GM18508 (cell line): ENCODE results near the gene DYNC1H1.
A peak's percentile ranks its signal among the peaks of the same experiment; 100 is the strongest.

Experiments
- ATAC-seq: cut with Tn5 transposase; IDR thresholded peaks from one replicate; pipeline ENCODE4 v1.9.1; 2021; ENCODE audit warnings: moderate number of reproducible peaks; ENCODE audit not compliant: insufficient read depth, unreplicated experiment

Gene DYNC1H1

DNA sequence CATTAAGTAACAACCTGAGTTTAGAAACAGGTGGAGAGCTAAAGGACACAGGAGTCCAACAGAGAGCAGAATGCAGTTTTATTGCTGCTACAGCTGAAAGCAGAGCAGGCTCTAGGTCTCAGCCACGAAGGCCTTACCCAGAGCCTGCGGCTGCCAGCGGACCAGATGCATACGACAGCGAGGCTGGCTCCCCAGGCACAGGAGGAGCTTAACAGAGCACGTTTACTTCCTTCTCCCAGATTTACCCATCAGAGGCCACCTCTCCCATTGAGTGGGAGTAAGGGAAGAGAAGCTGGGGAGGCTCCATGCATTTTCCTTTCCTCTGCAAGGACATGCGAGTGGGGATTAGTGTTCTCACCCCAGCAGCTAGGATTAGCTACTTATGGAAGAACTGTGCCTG lies 22.6 kb downstream of the DYNC1H1 start:
- no peak for ATAC-seq

DNA sequence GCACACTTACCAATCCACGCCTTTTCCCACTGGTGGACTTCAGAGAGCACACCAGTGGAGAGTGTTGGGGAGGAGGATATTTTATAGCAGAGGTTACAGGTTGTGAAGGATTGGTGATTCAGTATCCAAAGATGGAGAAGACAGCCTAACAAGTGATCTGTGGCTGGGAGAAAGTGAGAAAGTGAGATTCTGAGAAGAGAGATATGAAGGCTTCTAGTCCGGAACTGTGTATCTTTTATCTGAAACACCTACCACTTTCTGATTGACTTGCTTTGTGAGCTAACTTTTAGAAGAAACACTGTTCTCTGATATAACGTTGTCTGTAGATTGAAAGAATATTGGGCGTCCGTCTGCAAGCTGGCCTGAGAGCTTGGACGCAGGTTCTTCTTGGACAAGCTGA lies 24.0 kb downstream of the DYNC1H1 start:
- ATAC-seq: no peak

DNA sequence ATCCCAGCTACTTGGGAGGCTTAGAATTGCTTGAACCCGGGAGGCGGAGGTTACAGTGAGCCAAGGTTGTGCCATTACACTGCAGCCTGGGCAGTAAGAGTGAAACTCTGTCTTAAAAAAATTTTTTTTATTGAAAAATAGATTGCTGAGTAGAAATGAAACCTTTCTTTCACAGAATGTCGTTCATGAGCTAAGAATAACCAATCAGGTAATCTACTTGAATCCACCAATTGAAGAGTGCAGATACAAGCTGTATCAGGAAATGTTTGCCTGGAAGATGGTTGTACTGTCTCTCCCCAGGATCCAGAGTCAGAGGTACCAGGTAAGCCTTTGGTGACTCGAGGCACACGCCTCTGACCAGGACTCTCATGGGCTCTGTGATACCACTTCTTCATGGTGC lies 27.0 kb downstream of the DYNC1H1 start:
- ATAC-seq: no peak

DNA sequence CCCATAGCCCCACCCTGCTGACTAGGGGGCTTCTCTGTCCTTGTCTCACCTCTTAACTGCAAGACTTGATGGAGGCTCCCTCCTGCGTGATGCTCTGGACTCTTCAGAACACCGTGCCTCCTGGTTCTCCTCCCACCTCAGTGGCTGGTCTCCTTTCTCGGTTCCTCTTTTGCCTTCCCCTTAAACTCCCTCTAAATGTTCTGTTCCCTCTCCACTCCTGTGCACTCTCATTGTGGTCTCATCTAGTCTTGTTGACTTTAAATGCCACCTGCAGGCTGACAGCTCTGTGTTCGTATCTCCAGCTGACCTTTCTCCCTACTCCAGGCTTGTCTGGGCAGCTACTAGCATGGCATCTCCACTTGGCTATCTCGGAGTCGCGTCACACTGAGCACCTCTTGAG lies 28.3 kb downstream of the DYNC1H1 start:
- peak; percentile 60 for ATAC-seq

DNA sequence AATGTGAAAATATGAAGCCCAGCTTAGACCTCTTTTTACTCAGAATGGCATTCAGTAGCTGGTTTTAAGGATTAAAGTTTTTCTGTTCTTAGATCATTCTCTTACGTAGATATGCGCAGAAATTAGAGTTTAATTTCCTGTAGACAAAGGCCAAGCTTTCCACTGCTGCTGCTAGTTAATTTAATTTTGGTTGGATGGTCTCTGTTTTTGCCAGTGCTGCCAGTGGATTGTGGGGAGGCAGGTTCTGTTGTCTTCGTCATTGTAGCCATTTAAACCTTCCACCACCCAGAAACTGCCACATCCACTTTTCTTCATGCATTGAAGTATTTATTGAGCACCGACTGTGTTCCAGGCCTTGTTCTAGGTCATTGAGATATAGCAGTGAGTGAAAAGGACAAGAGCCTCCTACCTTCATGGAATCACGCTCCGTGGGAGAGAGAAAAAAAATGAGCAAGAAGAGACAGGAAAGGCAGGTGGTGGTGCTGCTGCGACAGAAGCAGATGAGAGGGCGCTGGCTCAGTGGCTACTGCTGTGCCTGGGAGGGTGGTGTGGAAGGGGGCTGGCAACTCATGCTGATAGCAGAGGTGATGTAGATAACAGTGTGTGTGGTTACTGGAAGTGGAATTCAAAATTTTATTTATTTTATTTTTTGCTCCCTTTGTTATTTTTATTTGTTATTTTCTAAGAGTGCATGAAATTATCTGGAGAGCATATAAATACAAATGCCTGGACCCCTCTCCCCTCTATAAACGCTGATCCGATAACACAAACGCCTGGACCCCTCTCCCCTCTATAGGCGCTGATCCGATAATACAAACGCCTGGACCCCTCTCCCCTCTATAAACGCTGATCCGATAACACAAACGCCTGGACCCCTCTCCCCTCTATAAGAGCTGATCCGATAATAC lies 33.3 kb downstream of the DYNC1H1 start:
- no peak for ATAC-seq

DNA sequence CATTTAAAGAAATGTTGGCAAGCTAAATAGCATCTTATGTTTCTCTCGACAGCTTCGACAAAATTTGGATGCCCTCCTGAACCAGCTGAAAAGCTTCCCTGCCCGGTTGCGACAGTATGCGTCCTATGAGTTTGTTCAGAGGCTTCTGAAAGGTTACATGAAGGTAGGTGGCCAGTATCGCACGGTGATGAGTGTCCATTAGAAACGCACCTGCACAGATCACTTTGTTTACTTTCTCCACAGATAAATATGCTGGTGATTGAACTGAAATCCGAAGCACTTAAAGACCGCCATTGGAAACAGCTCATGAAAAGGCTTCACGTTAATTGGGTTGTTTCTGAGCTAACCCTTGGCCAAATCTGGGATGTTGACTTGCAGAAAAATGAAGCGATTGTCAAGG lies 36.5 kb downstream of the DYNC1H1 start:
- ATAC-seq: no peak

DNA sequence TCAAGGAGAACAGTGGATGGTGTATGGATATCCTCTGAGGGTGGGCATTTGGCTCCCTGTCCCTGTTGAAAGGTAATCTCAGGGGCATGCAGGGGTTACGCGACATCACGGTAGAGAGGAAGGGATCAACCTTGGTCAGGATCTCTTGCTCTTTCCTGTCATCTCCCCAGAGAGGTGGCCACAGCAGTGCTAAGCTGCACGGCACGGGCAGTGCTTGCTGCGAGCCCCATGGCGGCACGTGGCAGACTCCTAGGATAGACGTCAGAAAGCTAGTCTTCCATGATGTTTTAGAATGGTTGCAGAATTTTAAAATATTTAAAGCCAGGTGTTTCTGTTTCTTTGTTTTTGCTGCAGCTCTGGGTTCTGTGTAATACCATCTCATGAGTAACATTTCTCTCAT lies 41.0 kb downstream of the DYNC1H1 start:
- no peak for ATAC-seq

DNA sequence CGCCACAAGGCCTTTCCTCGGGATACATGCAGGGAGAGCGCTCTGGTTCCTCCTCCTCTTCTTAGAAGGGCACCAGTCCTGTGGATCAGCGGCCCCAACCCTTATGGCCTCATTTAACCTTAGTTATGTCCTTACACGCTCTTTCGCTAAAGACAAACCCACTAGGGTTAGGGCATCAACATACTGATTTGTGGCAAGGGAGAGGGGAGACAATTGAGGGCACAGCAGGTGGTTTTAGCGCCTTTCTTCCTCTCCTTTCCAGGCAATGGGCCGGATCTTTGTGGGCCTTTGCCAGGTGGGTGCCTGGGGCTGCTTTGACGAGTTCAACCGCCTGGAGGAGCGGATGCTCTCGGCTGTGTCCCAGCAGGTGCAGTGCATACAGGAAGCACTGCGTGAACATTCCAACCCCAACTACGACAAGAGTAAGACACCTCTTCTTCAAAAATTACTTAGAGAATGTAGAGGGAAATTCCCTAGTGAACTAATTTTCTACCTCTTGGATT lies 43.6 kb downstream of the DYNC1H1 start:
- no peak for ATAC-seq

DNA sequence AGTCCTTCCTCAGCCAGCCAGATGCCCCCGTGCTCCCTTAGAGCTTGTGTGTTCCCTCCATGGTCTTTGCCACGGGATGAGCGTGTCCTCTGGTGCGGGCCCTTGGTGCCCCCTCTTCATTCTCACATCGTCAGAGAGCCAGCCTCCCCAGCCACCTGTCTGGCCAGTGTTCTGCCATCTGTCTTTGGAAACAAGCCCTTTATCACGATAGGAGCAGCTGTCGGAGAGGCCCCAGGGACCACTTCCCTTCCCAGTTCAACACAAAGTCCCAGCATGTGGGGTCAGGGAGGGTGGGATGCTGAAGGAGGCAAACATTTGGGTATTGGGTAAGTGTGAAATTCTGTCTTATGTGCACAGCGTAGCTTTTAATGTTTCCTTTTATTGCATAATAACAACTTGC lies 44.5 kb downstream of the DYNC1H1 start:
- ATAC-seq: no peak

DNA sequence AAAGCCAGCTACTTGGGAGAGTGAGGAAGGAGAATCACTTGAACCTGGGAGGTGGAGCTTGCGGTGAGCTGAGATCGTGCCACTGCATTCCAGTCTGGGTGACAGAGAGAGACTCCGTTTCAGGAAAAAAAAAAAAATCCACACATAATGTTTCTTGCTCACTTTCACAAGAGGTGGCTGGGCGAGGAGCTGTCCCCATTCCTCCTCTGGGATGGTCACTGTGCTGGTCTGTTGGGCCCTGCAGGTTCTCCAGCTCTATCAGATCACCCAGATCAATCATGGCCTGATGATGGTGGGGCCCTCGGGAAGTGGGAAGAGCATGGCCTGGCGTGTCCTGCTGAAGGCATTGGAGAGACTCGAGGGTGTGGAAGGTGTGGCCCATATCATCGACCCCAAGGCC lies 47.3 kb downstream of the DYNC1H1 start:
- no peak for ATAC-seq

DNA sequence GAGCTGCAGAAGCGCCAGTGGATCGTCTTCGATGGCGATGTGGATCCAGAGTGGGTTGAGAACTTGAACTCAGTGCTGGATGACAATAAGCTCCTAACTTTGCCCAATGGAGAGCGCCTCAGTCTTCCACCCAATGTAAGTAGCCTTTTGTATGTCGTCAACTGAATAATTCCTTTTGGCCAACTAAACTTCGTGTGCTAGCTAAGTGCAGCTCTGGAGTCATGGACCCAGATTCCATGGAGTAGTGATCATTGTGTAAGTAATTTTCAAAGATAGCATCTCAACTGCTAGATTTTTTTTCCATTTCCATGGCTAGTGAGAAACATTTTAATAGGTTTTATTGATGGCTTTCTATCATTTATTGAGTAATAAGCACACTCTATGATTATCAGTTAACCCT lies 48.0 kb downstream of the DYNC1H1 start:
- no peak for ATAC-seq

DNA sequence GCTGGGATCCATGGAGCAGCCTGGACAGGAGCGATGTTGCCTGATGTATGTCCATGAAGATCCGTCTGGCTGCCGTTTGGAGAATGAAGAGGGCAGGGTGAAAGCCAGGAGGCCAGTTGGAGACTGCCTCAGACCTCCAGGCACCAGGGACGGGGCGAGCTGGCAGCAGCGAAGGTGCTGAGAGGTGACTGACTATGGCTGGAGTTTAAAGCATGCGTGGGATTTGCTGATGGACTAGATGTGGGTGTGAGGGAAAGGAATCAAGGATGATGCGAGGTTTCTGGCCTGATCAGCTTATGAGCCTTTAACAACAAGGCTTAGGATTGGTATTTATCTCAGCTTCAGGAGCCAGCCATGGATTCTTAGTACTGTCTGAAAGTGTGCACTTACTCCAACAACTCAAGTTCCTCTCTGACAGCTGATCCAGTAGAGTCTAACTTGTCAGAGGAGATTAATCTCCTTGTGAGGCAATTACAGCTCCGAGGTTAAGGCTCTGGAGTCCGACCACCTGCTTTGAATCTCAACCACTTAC lies 49.4 kb downstream of the DYNC1H1 start:
- ATAC-seq: no peak

DNA sequence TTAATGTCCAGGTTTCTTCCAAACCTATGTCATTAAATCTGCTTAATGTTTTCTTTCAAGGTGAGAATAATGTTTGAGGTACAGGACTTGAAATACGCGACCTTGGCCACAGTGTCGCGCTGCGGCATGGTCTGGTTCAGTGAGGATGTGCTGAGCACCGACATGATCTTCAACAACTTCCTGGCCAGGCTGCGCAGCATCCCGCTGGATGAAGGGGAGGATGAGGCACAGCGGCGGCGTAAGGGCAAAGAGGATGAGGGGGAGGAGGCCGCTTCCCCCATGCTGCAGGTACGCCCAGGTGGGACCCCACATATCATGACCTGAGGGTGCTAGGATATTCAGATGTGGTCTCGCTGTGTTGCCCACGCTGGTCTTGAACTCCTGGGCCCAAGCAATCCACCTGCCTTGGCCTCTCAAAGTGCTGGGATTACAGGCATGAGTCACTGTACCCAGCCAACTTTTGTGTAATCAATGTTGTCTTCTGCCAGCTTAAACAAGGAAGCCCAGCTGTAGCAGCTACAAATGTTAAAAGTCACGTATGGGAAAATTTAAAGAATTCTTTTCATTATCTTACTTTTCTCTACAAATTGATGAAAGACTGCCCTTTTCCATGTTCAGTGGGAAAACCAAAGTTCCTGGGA lies 50.8 kb downstream of the DYNC1H1 start:
- ATAC-seq: no peak

DNA sequence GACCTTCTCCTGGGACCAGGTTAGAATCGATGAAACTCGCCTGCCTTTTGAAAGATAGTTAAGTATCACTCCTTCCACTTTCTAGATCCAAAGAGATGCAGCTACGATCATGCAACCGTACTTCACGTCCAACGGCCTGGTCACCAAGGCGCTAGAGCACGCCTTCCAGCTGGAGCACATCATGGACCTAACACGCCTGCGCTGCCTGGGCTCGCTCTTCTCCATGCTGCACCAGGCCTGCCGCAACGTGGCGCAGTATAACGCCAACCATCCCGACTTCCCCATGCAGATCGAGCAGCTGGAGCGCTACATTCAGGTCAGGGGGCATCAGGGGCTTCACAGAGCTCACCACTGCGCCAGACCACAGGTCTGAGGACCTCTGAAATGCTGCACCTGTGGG lies 51.4 kb downstream of the DYNC1H1 start:
- ATAC-seq: no peak

DNA sequence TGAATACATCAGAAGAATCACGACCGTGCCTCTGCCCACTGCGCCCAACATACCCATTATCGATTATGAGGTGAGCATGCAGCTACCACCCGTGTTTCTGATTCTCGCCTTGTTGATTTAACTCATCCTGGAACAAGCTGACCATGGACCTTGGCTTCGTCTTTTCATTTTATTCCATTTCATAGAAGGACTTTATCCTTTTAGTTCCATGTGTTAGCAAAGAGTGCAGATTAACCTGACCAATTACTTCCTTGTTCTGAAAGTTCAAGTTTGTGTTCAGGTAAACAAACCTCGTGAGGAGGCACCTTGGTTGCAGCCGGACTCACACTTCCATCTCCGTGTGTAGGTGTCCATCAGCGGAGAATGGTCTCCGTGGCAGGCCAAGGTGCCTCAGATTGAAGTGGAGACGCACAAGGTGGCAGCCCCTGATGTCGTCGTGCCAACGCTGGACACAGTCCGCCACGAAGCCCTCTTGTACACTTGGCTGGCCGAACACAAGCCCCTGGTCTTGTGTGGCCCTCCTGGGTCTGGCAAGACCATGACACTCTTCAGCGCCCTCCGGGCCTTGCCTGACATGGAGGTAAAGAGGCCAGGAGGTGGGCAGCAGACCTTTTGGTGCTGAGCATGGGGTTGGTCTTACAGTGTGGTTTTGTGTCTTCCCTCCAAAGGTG lies 52.2 kb downstream of the DYNC1H1 start:
- ATAC-seq: no peak

DNA sequence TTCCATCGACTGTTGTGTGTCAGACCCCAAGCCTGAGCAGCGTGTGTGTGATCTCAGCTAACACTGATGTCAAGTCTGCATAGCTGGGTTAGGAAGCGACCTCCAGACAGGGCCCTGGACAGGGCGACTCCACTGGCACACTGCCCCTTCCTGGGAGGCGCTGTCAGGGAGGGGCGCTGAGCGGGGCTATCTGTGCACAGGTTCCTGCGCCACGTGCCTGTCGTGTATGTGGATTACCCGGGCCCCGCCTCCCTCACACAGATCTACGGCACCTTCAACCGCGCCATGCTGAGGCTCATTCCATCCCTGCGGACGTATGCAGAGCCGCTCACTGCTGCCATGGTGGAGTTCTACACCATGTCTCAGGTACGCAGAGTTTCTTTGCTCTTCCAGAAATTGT lies 53.9 kb downstream of the DYNC1H1 start:
- no peak for ATAC-seq

DNA sequence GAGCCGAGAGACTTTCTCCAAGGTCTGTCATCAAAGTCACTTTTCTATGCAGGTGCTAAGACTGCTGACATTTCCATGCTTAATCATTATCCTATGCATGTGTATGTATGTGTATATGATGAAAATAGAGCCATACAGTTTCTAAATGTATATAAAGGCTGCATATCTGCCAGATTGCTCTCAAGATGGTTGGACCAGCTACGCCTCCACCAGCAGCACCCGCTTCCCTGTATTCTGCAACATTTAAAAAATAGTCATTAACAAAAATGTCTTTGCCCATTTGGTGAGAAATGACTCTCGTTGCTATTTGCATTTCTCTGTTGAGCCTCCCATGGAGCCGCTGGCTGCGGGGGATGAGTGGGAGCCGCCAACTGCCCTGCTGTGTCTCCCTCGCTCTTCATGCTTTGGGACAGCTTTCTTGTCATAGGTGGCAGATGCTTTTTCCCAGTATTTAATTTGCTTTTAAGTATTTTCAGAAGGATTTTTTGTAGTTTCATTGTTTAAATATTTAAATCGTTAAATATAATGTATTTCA lies 54.7 kb downstream of the DYNC1H1 start:
- no peak for ATAC-seq

DNA sequence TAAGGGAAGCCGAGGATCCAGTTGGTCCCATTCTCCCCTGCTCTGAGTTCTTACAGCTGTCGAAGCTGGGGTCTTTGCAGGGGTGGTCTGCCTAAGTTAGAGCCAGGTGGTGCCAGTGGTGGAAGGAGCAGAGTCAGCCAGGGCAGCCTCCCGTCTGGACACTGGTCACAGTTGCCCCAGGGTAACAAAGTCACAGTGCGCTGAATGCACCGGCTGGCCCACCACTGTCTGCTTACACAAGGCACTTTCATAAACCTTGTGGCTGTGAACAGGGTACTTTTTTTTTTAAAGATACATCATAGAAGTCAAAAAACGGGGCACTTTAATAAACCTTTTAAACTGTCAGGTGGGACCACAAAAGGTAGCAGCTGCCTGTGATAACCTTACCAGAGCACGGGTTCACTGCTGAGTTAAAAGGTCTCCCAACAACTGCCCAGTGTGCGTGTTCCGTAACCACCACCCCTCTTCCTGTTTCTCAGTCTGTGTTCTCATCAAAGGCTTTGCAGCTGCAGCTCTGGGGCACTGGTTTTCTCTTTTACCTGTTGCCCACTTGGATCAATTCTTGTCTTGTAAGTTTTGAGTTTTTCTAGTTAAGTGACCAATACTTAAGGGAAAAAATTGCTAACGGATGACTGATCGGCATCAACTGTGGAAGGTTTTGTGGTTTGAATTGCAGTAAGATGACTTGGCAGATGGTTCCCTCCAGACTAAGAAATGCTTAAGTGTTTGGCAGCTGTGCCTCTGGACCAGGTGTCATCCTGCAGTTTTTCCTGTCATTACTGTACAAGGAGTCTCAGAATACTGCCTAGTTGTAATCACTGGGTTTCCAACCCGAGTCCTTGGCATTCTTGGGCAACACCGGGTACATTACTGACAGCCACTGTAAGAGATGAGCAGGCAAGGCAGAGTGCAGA lies 55.9 kb downstream of the DYNC1H1 start:
- no peak for ATAC-seq

DNA sequence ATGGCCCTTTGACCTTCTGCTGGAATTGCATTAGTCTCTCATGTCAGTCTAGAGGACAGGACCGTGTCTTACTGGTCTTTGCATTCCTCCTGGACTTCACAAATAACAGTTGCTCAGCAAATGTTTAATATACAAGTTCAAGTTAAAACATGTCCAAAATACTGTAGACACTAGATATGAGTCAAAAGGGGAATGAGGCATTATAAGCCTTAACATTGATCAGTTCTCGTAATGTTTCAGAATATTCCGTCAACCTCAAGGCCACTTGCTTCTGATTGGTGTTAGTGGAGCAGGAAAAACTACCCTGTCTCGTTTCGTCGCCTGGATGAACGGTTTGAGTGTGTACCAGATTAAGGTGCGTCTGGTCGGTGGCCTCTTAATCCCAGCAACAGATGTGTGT lies 62.6 kb downstream of the DYNC1H1 start:
- no peak for ATAC-seq

DNA sequence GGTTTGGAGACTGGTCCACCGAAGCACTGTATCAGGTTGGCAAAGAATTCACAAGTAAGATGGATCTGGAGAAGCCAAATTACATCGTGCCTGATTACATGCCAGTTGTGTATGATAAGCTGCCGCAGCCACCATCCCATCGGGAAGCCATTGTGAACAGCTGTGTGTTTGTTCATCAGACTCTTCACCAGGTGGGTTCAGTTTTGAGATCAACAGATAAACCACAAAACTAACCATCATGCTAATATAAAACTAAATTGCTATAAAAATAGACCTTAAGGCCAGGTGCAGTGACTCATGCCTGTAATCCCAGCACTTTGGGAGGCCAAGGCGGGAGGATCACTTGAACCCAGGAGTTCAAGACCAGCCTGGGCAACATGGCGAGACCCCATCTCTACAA lies 63.6 kb downstream of the DYNC1H1 start:
- no peak for ATAC-seq
